PFSK-1 (cell line): Measurements from ENCODE around the gene C18orf63.

Experiments
- FOXP2 ChIP-seq: optimal IDR thresholded peaks from 2 replicates; pipeline ENCODE3; 2011; ENCODE audit warnings: borderline replicate concordance, control low read depth, inconsistent platforms; ENCODE audit not compliant: insufficient read depth; ENCODE audit errors: extremely low read length, extremely low read depth
- POLR2AphosphoS5 ChIP-seq: IDR thresholded peaks from 2 replicates; pipeline ENCODE4 v1.6.1; 2012; ENCODE audit warnings: low read depth, mild to moderate bottlenecking, control low read depth, low read length, moderate library complexity
- REST ChIP-seq, 2 experiments: IDR thresholded peaks; 2 replicates each; pipeline versions ENCODE4 v1.6.1 to v1.8.0; 2011 to 2012; ENCODE audit warnings: low read depth in 2 of 2, low read length in 2 of 2, control low read depth in 1 of 2, inconsistent platforms in 1 of 2, mild to moderate bottlenecking in 1 of 2, moderate library complexity in 1 of 2; ENCODE audit not compliant: insufficient read depth in 1 of 2
- SIN3A ChIP-seq: IDR thresholded peaks from 2 replicates; pipeline ENCODE4 v1.6.1; 2012; ENCODE audit warnings: mild to moderate bottlenecking, low read length, moderate library complexity, borderline replicate concordance; ENCODE audit not compliant: insufficient read depth
- TAF1 ChIP-seq: IDR thresholded peaks from 2 replicates; pipeline ENCODE4 v1.6.1; 2012; ENCODE audit warnings: low read length, control low read depth, borderline replicate concordance; ENCODE audit not compliant: insufficient read depth

GRCh38 chr18:74337155-74337911 is 21.7 kb downstream of the C18orf63 start:
- TF ChIP-seq POLR2AphosphoS5 = no peak
- no peak for TF ChIP-seq SIN3A
- no peak for TF ChIP-seq REST (IDR thresholded peaks at IDR 0.05; ENCODE audit: insufficient read depth in 1 of 2, low read depth in 2 of 2, low read length in 2 of 2)
- TF ChIP-seq TAF1 = no peak
- no peak for TF ChIP-seq FOXP2
